Left forelimb (tissue), 1 donor: ENCODE data around the gene NUP93.
A peak's percentile ranks its signal among the peaks of the same experiment; 100 is the strongest.

Source experiments
- DNase-seq: peaks from one replicate; pipeline ENCODE4 v3.0.0-alpha.2; 2018; ENCODE audit warnings: low spot score

NUP93 gene

GRCh38 chr16:56729735-56730662 is at the start of gene NUP93:
Gene NUP93, plus strand, starts transcription at chr16:56730129. Its CDS starts 18,119 bp downstream, at chr16:56748248.
- peak; percentile 96 for DNase-seq

GRCh38 chr16:56681939-56682702 is 47.8 kb upstream of the NUP93 start, which contains the start of gene MT1X:
Gene MT1X, plus strand, starts transcription at chr16:56682470. Its CDS starts 71 bp downstream, at chr16:56682541.
- peak; percentile 91 for DNase-seq

GRCh38 chr16:56682703-56683397 is 47.1 kb upstream of the NUP93 start:
- no peak for DNase-seq

GRCh38 chr16:56683424-56684172 is 46.3 kb upstream of the NUP93 start:
- DNase-seq: no peak

- no peak for DNase-seq
Observed at GRCh38 chr16:56684256-56684925, 45.5 kb upstream of the NUP93 start.

GRCh38 chr16:56684926-56685590 is 44.9 kb upstream of the NUP93 start:
- DNase-seq: no peak

GRCh38 chr16:56686758-56687157 is 43.2 kb upstream of the NUP93 start:
- no peak for DNase-seq

- no peak for DNase-seq
Observed at GRCh38 chr16:56688762-56689161, 41.2 kb upstream of the NUP93 start.

- no peak for DNase-seq
Observed at GRCh38 chr16:56689171-56689570, 40.8 kb upstream of the NUP93 start.

- DNase-seq: no peak
Observed at GRCh38 chr16:56690420-56691122, 39.4 kb upstream of the NUP93 start.

GRCh38 chr16:56691885-56692284 is 38.0 kb upstream of the NUP93 start:
- DNase-seq: no peak

GRCh38 chr16:56695246-56695645 is 34.7 kb upstream of the NUP93 start:
- no peak for DNase-seq

GRCh38 chr16:56697456-56698155 is 32.3 kb upstream of the NUP93 start:
- no peak for DNase-seq

- DNase-seq: no peak
Observed at GRCh38 chr16:56700195-56700594, 29.7 kb upstream of the NUP93 start.

GRCh38 chr16:56700631-56701030 is 29.3 kb upstream of the NUP93 start:
- no peak for DNase-seq

- DNase-seq: no peak
Observed at GRCh38 chr16:56701534-56701933, 28.4 kb upstream of the NUP93 start.

- no peak for DNase-seq
Observed at GRCh38 chr16:56702836-56703235, 27.1 kb upstream of the NUP93 start.

- DNase-seq: no peak
Observed at GRCh38 chr16:56708525-56709442, 21.1 kb upstream of the NUP93 start.
